ENCODE measurements around the gene APOBEC4.

- no peak for TF ChIP-seq EZH2 (IDR thresholded peaks at IDR 0.05)
- no peak for TF ChIP-seq POLR2AphosphoS5 (IDR thresholded peaks at IDR 0.05; ENCODE audit: borderline replicate concordance, low read depth, low read length)
- TF ChIP-seq FOXP2 (optimal IDR thresholded peaks at IDR 0.05; ENCODE audit: control extremely low read depth, extremely low read length, insufficient read depth) = no peak
These were observed 48.3 kb downstream of the APOBEC4 start for GRCh38 chr1:183604815-183605214.

Measured in SK-N-MC (cell line).